ENCODE data around the gene COL4A3. TPM values are rescaled to one million over a fixed set of nuclear protein-coding genes. Genes with fewer than 3 reads are reported as not detected.

The COL4A3 gene
- total RNA-seq, 4 donors from 2014 or later, result under 0.01 to 67.7 (median 10.2) TPM

GRCh38 chr2:227312579-227312978 is 148.2 kb downstream of the COL4A3 start:
- Histone ChIP-seq H3K9me3 (no peaks in the 10 kb centered on the region), H3K36me3 (no peaks in the 10 kb centered on the region), H3K4me1 (no peaks in the 10 kb centered on the region), H3K27ac (no peak overlapping the region), H3K4me3 (no peak overlapping the region), H3K27me3 (no peaks in the 10 kb centered on the region)
- no peak for TF ChIP-seq POLR2A (IDR thresholded peaks at IDR 0.05)
- TF ChIP-seq CTCF (IDR thresholded peaks at IDR 0.05), result no peak
- DNase-seq, result no peak

- no peak for TF ChIP-seq CTCF (IDR thresholded peaks at IDR 0.05)
- no peak for TF ChIP-seq POLR2A (IDR thresholded peaks at IDR 0.05)
- no peaks in the 10 kb centered on the region for H3K9me3 ChIP-seq
- H3K27me3 ChIP-seq, result no peaks in the 10 kb centered on the region
- H3K4me1 ChIP-seq, result no peaks in the 10 kb centered on the region
- H3K36me3 ChIP-seq, result no peaks in the 10 kb centered on the region
- no peak overlapping the region for H3K4me3 ChIP-seq
- DNase-seq, result no peak
- H3K27ac ChIP-seq, result no peak overlapping the region
Observed at GRCh38 chr2:227313310-227313709, 148.9 kb downstream of the COL4A3 start.

- no peaks in the 10 kb centered on the region for H3K4me1 ChIP-seq
- no peak for DNase-seq
- H3K36me3 ChIP-seq, result no peaks in the 10 kb centered on the region
- no peaks in the 10 kb centered on the region for H3K9me3 ChIP-seq
- no peak overlapping the region for H3K4me3 ChIP-seq
- no peaks in the 10 kb centered on the region for H3K27me3 ChIP-seq
- no peak for TF ChIP-seq POLR2A (IDR thresholded peaks at IDR 0.05)
- TF ChIP-seq CTCF (IDR thresholded peaks at IDR 0.05), result no peak
- H3K27ac ChIP-seq, result no peak overlapping the region
Observed at GRCh38 chr2:227317834-227318233, 153.4 kb downstream of the COL4A3 start.

- DNase-seq, result no peak
- H3K4me1 ChIP-seq, result peaks cover 0 to 7% (median 0%) of the 10 kb centered on the region in 4 donors
- no peak overlapping the region for H3K4me3 ChIP-seq
- no peaks in the 10 kb centered on the region for H3K36me3 ChIP-seq
- H3K27ac ChIP-seq, result no peak overlapping the region
- no peaks in the 10 kb centered on the region for H3K9me3 ChIP-seq
- no peak for TF ChIP-seq POLR2A (IDR thresholded peaks at IDR 0.05)
- TF ChIP-seq CTCF (IDR thresholded peaks at IDR 0.05), result no peak
- H3K27me3 ChIP-seq, result no peaks in the 10 kb centered on the region
Observed at GRCh38 chr2:227320305-227321094, 156.1 kb downstream of the COL4A3 start.

GRCh38 chr2:227322530-227323205 is 158.2 kb downstream of the COL4A3 start:
- TF ChIP-seq CTCF (IDR thresholded peaks at IDR 0.05) (no peak), POLR2A (IDR thresholded peaks at IDR 0.05) (no peak)
- no peak for DNase-seq
- Histone ChIP-seq H3K36me3 (no peaks in the 10 kb centered on the region), H3K27me3 (no peaks in the 10 kb centered on the region), H3K4me3 (no peak overlapping the region), H3K9me3 (no peaks in the 10 kb centered on the region), H3K4me1 (peaks cover 0 to 21% (median 0%) of the 10 kb centered on the region in 4 donors), H3K27ac (no peak overlapping the region)

Data from Peyer's patch (tissue), 4 donors.